ENCODE data around the gene PELI1.

GRCh38 chr2:64114912-64115277 lies 29.3 kb downstream of the PELI1 start:
- TF ChIP-seq RARB (CRISPR knock-in tag; IDR thresholded peaks at IDR 0.05) (no peak), PATZ1 (CRISPR knock-in tag; IDR thresholded peaks at IDR 0.05; ENCODE audit: borderline replicate concordance) (no peak), ZFP3 (CRISPR knock-in tag; IDR thresholded peaks at IDR 0.05) (no peak), CREB5 (CRISPR knock-in tag; IDR thresholded peaks at IDR 0.05; ENCODE audit: low read depth) (no peak), CSRNP3 (CRISPR knock-in tag; IDR thresholded peaks at IDR 0.05) (no peak), ZC3H10 (CRISPR knock-in tag; IDR thresholded peaks at IDR 0.05) (no peak), ARNTL (CRISPR knock-in tag; IDR thresholded peaks at IDR 0.05; ENCODE audit: borderline replicate concordance, low read depth) (no peak), OSR1 (CRISPR knock-in tag; IDR thresholded peaks at IDR 0.05) (no peak), SNAI2 (CRISPR knock-in tag; IDR thresholded peaks at IDR 0.05) (no peak), ZFP30 (CRISPR knock-in tag; IDR thresholded peaks at IDR 0.05) (no peak), PPARA (CRISPR knock-in tag; IDR thresholded peaks at IDR 0.05; ENCODE audit: borderline replicate concordance) (no peak)

All from SK-N-SH treated with all-trans-retinoic acid at 6 μM for 48 hours (cell line).